ENCODE data around the gene ADH5. TPM values are rescaled to one million over a fixed set of nuclear protein-coding genes. Genes with fewer than 3 reads are reported as not detected.
"Not testable (repeated sequence)": the region's sequence is repeated elsewhere in the genome, so short reads cannot be mapped to it uniquely, and the experiment has no call there.

The ADH5 gene
- total RNA-seq, 3 donors from 2014 or later: 136 to 236 (median 192) TPM

DNA sequence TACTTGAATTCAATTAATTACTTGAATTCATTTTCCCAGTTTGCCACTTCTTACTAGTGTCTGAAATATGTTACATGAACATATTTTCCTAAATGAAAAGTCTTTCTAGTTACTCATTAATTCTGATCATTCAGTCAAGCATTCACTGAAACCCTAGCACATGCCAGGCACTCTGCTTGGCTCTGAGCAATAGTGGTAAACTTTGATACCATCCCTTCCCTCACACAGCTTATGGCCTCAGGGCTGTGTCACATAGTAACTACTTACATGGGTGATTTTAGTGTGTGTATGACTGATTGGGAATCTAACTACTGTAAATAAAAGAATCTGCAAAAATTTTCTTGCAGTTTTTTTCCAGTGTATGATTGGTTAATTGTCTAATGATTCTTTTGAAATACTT, 60.4 kb downstream of the ADH5 start:
- intact Hi-C loops (cut with DNase I, micrococcal nuclease): no loop called here
- peaks cover 36% of the 10 kb centered on the region for H3K4me1 ChIP-seq (ENCODE audit: low read depth)
- no peak overlapping the region for H3K4me3 ChIP-seq
- TF ChIP-seq, protein P1, sequence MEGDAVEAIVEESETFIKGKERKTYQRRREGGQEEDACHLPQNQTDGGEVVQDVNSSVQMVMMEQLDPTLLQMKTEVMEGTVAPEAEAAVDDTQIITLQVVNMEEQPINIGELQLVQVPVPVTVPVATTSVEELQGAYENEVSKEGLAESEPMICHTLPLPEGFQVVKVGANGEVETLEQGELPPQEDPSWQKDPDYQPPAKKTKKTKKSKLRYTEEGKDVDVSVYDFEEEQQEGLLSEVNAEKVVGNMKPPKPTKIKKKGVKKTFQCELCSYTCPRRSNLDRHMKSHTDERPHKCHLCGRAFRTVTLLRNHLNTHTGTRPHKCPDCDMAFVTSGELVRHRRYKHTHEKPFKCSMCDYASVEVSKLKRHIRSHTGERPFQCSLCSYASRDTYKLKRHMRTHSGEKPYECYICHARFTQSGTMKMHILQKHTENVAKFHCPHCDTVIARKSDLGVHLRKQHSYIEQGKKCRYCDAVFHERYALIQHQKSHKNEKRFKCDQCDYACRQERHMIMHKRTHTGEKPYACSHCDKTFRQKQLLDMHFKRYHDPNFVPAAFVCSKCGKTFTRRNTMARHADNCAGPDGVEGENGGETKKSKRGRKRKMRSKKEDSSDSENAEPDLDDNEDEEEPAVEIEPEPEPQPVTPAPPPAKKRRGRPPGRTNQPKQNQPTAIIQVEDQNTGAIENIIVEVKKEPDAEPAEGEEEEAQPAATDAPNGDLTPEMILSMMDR (IDR thresholded peaks at IDR 0.05): no peak
- H3K9me3 ChIP-seq: no peaks in the 10 kb centered on the region
- DNase-seq (no peak), ATAC-seq (peak; percentile 64)
- H3K36me3 ChIP-seq (ENCODE audit: low read depth): no peaks in the 10 kb centered on the region

DNA sequence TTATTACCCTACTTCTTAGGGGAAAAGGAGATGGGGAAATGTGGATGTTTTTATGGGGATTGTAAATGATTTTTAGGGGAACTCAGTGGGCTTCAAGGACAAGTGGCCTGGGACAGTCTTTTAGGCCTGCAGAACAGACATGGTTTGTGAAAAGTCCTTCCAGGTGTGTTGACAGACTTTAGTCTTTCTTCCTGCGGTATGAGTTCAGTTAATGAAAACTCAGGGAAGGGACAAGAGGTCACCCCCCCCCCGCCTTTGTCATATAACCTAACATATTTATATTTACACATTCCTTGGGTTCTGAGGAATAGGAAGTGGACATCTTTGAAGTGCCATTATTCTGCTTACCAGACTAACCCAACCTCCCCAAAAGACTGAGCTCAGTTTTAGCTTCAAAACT, 61.3 kb downstream of the ADH5 start:
- TF ChIP-seq, protein P1 (IDR thresholded peaks at IDR 0.05): no peak
- Histone ChIP-seq H3K4me1 (ENCODE audit: low read depth) (peaks cover 40% of the 10 kb centered on the region), H3K4me3 (no peak overlapping the region), H3K36me3 (ENCODE audit: low read depth) (no peaks in the 10 kb centered on the region), H3K9me3 (no peaks in the 10 kb centered on the region)
- no peak for ATAC-seq
- no peak for DNase-seq
- intact Hi-C loops (cut with DNase I, micrococcal nuclease): no loop called here

DNA sequence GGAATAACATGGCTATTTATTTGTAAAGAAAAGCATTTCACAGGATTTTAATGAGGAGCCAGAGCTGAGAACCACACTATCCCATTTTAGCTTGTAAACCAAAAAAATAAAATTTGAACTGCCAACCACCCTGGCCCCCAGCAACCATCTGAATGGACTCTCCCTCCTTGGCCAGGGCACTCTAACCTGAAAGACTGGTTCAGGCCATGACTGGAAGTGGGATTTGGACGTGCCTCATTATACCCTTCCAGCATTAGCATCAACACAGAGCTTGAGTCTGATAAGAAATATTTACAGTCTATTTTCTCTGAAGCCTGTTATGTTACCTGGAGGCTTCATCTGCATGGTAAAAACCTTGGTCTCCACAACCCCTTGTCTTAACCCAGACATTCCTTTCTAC, 63.1 kb downstream of the ADH5 start:
- intact Hi-C loops (cut with DNase I, micrococcal nuclease): no loop called here
- ATAC-seq (no peak), DNase-seq (no peak)
- H3K4me3 ChIP-seq: no peak overlapping the region
- TF ChIP-seq, protein P1 (IDR thresholded peaks at IDR 0.05): no peak
- no peaks in the 10 kb centered on the region for H3K36me3 ChIP-seq (ENCODE audit: low read depth)
- H3K9me3 ChIP-seq: peaks cover 14% of the 10 kb centered on the region
- H3K4me1 ChIP-seq (ENCODE audit: low read depth): peaks cover 40% of the 10 kb centered on the region

DNA sequence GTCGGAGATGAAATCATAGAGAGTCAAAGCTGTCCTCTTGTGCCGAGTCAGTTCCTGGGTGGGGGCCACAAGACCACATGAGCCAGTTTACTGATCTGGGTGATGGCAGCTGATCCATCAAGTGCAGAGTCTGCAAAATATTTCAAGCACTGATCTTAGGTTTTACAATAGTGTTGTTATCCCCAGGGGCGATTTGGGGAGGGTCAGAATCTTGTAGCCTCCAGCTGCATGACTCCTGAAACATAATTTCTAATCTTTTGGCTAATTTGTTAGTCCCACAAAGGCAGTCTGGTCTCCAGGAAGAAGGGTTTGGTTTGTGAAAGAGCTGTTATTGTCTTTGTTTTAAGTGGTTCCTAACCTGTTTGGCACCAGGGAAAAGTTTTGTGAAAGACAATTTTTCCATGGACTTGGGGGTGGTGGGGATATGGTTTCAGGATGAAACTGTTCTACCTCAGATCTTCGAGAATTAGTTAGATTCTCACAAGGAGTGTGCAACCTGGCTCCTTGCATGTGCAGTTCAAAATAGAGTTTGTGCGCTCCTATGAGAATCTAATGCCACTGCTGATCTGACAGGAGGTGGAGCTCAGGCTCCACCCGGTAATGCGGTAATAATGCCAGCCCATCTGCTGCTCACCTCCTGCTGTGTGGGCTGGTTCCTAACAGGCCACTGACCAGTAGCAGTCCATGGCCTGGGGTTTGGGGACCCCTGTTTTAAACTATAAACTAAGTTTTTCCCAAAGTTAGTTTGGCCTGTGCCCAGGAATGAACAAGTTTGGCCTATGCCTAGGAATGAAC, 63.9 kb downstream of the ADH5 start:
- peak in 2 of 3 donors; percentile 57 to 64 for DNase-seq
- H3K36me3 ChIP-seq (ENCODE audit: low read depth): no peaks in the 10 kb centered on the region
- peak; percentile 91 for ATAC-seq
- peaks cover 40% of the 10 kb centered on the region for H3K4me1 ChIP-seq (ENCODE audit: low read depth)
- TF ChIP-seq, protein P1 (IDR thresholded peaks at IDR 0.05): no peak
- no peak overlapping the region for H3K4me3 ChIP-seq
- peaks cover 14% of the 10 kb centered on the region for H3K9me3 ChIP-seq
- intact Hi-C loops (cut with DNase I, micrococcal nuclease): no loop called here

DNA sequence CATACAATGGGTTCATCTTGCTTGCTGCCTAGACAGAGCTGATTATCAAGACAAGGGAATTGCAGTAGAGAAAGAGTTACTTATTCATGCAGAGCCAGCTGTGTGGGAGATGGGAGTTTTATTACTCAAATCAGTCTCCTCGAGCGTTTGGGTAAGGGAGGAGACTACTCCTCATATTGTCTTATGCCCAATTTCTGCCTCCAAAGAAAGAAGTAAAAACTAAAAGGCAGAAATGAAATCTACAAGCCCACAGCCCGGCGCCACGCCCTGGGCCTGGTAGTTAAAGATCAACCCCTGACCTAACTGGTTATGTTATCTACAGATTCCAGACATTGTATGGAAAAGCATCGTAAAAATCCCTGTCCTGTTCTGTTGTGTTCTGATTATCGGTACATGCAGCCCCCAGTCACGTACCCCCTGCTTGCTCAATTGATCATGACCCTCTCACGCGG, 64.8 kb downstream of the ADH5 start:
- H3K4me3 ChIP-seq; intact Hi-C loops (cut with DNase I, micrococcal nuclease); H3K36me3 ChIP-seq (ENCODE audit: low read depth): not testable (repeated sequence)
- Histone ChIP-seq H3K4me1 (ENCODE audit: low read depth) (peaks cover 38% of the 10 kb centered on the region), H3K9me3 (peaks cover 14% of the 10 kb centered on the region)
- DNase-seq (peak; percentile 77 to 89 (median 80)), ATAC-seq (peak; percentile 61)

DNA sequence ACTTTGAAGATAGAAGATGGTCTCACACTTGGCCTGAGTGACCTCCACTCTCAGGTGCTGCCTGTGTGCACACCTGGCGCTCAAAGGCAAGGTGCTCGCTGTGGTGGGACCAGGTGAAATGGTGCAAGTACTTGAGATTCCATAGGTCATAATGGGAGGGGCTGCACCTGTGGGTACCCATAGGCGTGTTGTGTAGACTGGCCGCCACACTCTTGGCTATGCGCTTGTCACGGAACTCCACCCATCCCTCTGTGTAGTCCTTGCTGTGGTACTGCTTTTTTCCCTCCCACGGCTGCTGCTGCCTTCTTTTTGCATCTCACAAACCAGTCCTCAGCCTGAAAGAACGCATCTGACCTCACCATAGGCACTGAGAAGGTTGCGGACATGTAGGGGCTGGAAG, 66.0 kb downstream of the ADH5 start:
- TF ChIP-seq, protein P1 (IDR thresholded peaks at IDR 0.05): no peak
- DNase-seq (no peak), ATAC-seq (peak; percentile 8)
- Histone ChIP-seq H3K36me3 (ENCODE audit: low read depth) (no peaks in the 10 kb centered on the region), H3K9me3 (peaks cover 14% of the 10 kb centered on the region), H3K4me1 (ENCODE audit: low read depth) (peaks cover 26% of the 10 kb centered on the region), H3K4me3 (no peak overlapping the region)
- intact Hi-C loops (cut with DNase I, micrococcal nuclease): no loop called here

All from mucosa of descending colon (tissue), 3 donors.